Measurements from ENCODE around the gene RFX1.

DNA sequence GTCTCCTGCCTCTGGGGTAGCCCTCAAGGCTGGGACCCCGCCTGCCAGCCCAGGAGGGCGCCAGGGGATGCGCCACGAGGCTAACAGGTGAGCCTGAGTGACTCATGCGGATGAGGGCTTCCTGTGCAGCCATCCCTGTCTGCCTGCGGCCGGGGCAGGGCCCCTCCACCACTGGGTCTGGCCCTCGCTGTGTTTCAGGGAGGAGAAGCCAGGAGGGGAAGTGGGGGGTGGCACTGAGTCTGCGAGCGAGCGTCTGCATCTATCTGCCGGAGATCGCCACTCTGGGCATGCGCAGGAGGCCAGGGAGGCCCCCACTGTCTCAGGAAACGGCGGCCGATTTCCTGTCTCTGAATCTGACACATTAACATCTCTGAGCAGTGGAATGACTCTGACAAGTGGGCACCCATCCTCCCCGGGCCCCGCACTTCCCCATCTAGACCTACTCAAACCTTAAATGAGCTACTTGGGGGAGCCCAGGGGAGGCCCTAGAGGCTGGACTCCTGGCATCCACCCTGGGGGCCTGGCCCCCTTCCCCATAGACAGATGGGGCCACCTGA lies 19.7 kb downstream of the RFX1 start:
- no peak for TF ChIP-seq EZH2phosphoT487 (IDR thresholded peaks at IDR 0.05; ENCODE audit: insufficient read depth, low read depth)
- no peak for TF ChIP-seq EZH2 (IDR thresholded peaks at IDR 0.05; ENCODE audit: insufficient read depth, poor library complexity, severe bottlenecking)

All from GM23248 (cell line).